ENCODE data around the gene FNBP1. TPM values are rescaled to one million over a fixed set of nuclear protein-coding genes. Genes with fewer than 3 reads are reported as not detected.
A peak's percentile ranks its signal among the peaks of the same experiment; 100 is the strongest.

Gene FNBP1
- total and polyA plus RNA-seq, 2 experiments from 2014 or later = 19.5 to 21.0 TPM

- WGBS (ENCODE audit: low lambda C conversion rate, missing lambda C conversion rate) = no CpG with 5 or more reads among the region's 68 CpGs
- H3K27ac ChIP-seq = peak overlapping the region; percentile 88
- peaks cover 45% of the 10 kb centered on the region for H3K79me2 ChIP-seq
- H4K20me1 ChIP-seq (ENCODE audit: insufficient read depth, poor library complexity, severe bottlenecking) = peaks cover 29% of the 10 kb centered on the region
- H2AFZ ChIP-seq = peak overlapping the region; percentile 75
- H3K4me1 ChIP-seq (ENCODE audit: insufficient read depth) = peaks cover 20% of the 10 kb centered on the region
- H3K9me3 ChIP-seq (ENCODE audit: low read depth) = no peaks in the 10 kb centered on the region
- H3K4me2 ChIP-seq = peak overlapping the region; percentile 98
- no peaks in the 10 kb centered on the region for H3K27me3 ChIP-seq
- H3K36me3 ChIP-seq (replicated peaks; ENCODE audit: insufficient read depth, low read depth) = no peaks in the 10 kb centered on the region
- no peak for TF ChIP-seq CTCF (IDR thresholded peaks at IDR 0.05; ENCODE audit: poor library complexity)
- TF ChIP-seq EZH2phosphoT487 (IDR thresholded peaks at IDR 0.05; ENCODE audit: low read depth, severe bottlenecking, unreplicated experiment) = no peak
- no peak for TF ChIP-seq EZH2 (IDR thresholded peaks at IDR 0.05; ENCODE audit: borderline replicate concordance)
- H3K9me2 ChIP-seq (replicated peaks; ENCODE audit: insufficient read depth) = no peaks in the 10 kb centered on the region
- H3K4me3 ChIP-seq = peak overlapping the region; percentile 99
- peak; percentile 52 for DNase-seq (ENCODE audit: low spot score)
Measured at GRCh38 chr9:130042406-130042884, 544 bp downstream of the FNBP1 start.

GRCh38 chr9:130041648-130042405 is 1.2 kb downstream of the FNBP1 start:
- DNase-seq (ENCODE audit: low spot score) = peak; percentile 29
- Histone ChIP-seq H3K9me2 (replicated peaks; ENCODE audit: insufficient read depth) (no peaks in the 10 kb centered on the region), H2AFZ (peak overlapping the region; percentile 75), H3K4me3 (peak overlapping the region; percentile 99), H3K4me1 (ENCODE audit: insufficient read depth) (peaks cover 20% of the 10 kb centered on the region), H3K79me2 (peaks cover 51% of the 10 kb centered on the region), H3K36me3 (replicated peaks; ENCODE audit: insufficient read depth, low read depth) (no peaks in the 10 kb centered on the region), H3K9me3 (ENCODE audit: low read depth) (no peaks in the 10 kb centered on the region), H4K20me1 (ENCODE audit: insufficient read depth, poor library complexity, severe bottlenecking) (peaks cover 29% of the 10 kb centered on the region), H3K27me3 (no peaks in the 10 kb centered on the region), H3K4me2 (peak overlapping the region; percentile 98), H3K27ac (peak overlapping the region; percentile 88)
- WGBS (ENCODE audit: low lambda C conversion rate, missing lambda C conversion rate) = 2% methylated on average over 24 of the region's 31 CpGs
- TF ChIP-seq EZH2 (IDR thresholded peaks at IDR 0.05; ENCODE audit: borderline replicate concordance) (no peak), EZH2phosphoT487 (IDR thresholded peaks at IDR 0.05; ENCODE audit: low read depth, severe bottlenecking, unreplicated experiment) (no peak), CTCF (IDR thresholded peaks at IDR 0.05; ENCODE audit: poor library complexity) (no peak)

- Histone ChIP-seq H3K79me2 (peaks cover 59% of the 10 kb centered on the region), H3K9me2 (replicated peaks; ENCODE audit: insufficient read depth) (no peaks in the 10 kb centered on the region), H3K4me1 (ENCODE audit: insufficient read depth) (peaks cover 20% of the 10 kb centered on the region), H3K27me3 (no peaks in the 10 kb centered on the region), H3K9me3 (ENCODE audit: low read depth) (no peaks in the 10 kb centered on the region), H3K36me3 (replicated peaks; ENCODE audit: insufficient read depth, low read depth) (no peaks in the 10 kb centered on the region), H4K20me1 (ENCODE audit: insufficient read depth, poor library complexity, severe bottlenecking) (peaks cover 32% of the 10 kb centered on the region), H2AFZ (no peak overlapping the region), H3K27ac (no peak overlapping the region), H3K4me2 (peak overlapping the region; percentile 98), H3K4me3 (peak overlapping the region; percentile 99)
- TF ChIP-seq EZH2 (IDR thresholded peaks at IDR 0.05; ENCODE audit: borderline replicate concordance) (no peak), CTCF (IDR thresholded peaks at IDR 0.05; ENCODE audit: poor library complexity) (no peak), EZH2phosphoT487 (IDR thresholded peaks at IDR 0.05; ENCODE audit: low read depth, severe bottlenecking, unreplicated experiment) (no peak)
- 86% methylated on average over 7 of the region's 7 CpGs for WGBS (ENCODE audit: low lambda C conversion rate, missing lambda C conversion rate)
- DNase-seq (ENCODE audit: low spot score) = no peak
Measured at GRCh38 chr9:130040984-130041647, 1.9 kb downstream of the FNBP1 start.

Measured in hepatocyte (in vitro differentiated cells).